IPS DF 6.9 (cell line): ENCODE results near the gene OR51G1.
"Not testable (repeated sequence)": the region's sequence is repeated elsewhere in the genome, so short reads cannot be mapped to it uniquely, and the experiment has no call there.

ENCODE experiments used
- DNase-seq: peaks from one replicate; pipeline ENCODE4 v3.0.0-alpha.2; 2013; ENCODE audit warnings: low read depth, low spot score
- H3K27ac ChIP-seq: one replicate; pipeline ENCODE4 v1.5.1; 2013; ENCODE audit warnings: low read length, control low read depth
- H3K27me3 ChIP-seq: 2 replicates; pipeline ENCODE4 v1.6.1; 2013; ENCODE audit warnings: mild to moderate bottlenecking, low read length; ENCODE audit not compliant: control insufficient read depth, insufficient read depth
- H3K36me3 ChIP-seq: 2 replicates; pipeline ENCODE4 v1.6.1; 2013; ENCODE audit warnings: low read length; ENCODE audit not compliant: control insufficient read depth, insufficient read depth
- H3K4me1 ChIP-seq: 2 replicates; pipeline ENCODE4 v1.6.1; 2013; ENCODE audit warnings: low read length; ENCODE audit not compliant: control insufficient read depth, insufficient read depth
- H3K4me3 ChIP-seq: 2 replicates; pipeline ENCODE4 v1.5.1; 2013; ENCODE audit warnings: mild to moderate bottlenecking, low read length
- H3K9me3 ChIP-seq: 2 replicates; pipeline ENCODE4 v1.6.1; 2013; ENCODE audit warnings: low read length, inconsistent platforms; ENCODE audit not compliant: control insufficient read depth, insufficient read depth
- WGBS: extraction: QIAGEN DNeasy Blood & Tissue Kit; methylation state at CpG from one replicate; pipeline ENCODE4 v1.1.7; 2013; ENCODE audit warnings: mixed read lengths, missing lambda C conversion rate; ENCODE audit not compliant: insufficient read length, insufficient coverage; 5-methylcytosine and 5-hydroxymethylcytosine counted together

The OR51G1 gene, protein sequence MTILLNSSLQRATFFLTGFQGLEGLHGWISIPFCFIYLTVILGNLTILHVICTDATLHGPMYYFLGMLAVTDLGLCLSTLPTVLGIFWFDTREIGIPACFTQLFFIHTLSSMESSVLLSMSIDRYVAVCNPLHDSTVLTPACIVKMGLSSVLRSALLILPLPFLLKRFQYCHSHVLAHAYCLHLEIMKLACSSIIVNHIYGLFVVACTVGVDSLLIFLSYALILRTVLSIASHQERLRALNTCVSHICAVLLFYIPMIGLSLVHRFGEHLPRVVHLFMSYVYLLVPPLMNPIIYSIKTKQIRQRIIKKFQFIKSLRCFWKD

DNA sequence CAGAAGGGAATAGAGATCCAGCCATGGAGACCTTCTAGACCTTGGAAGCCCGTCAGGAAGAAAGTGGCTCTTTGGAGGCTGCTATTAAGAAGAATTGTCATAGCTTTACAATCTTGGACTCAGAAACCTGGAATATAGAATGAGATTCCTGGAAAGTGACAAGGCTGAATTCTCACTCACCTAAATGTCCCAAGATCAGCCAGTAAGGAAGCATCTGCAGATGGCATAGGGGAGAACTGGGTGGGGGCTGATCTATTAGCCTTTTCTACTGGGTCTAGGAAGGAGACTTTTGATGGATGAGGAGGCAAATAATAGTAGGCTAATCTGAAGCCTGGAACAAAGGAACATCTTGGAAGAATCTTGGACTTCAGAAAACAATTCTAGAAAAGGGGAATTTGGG, at the start of gene OR51G1:
OR51G1 (minus strand) TSS at position 101 of the 400 bp plus-strand sequence; CDS start at position 101, 0 bp downstream.
- H3K4me3 ChIP-seq = no peak within 1 kb of the TSS
- no peaks in the 10 kb centered on the region for H3K27me3 ChIP-seq
- H3K9me3 ChIP-seq = no peaks in the 10 kb centered on the region
- WGBS = no CpG with 5 or more reads among the region's 1 CpG
- H3K4me1 ChIP-seq = no peaks in the 10 kb centered on the region
- H3K36me3 ChIP-seq = no peaks in the 10 kb centered on the region
- no peak within 1 kb of the TSS for H3K27ac ChIP-seq
- no peak for DNase-seq

DNA sequence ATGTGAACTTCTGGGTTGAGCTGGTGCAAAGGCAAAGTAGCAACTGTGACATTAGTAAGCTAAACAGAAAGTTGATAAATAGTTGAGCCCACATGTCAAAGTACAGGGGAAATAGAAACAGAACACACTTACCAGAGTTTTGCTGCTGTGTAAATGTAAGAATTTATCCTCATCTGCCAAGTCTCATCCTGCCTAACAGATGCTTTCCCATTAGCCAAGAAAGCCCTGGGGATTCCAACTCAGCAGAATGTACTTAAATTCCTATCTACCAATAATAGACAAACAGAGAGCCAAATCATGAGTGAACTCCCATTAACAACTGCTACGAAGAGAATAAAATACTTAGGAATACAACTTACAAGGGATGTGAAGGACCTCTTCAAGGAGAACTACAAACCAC, 38.7 kb upstream of the OR51G1 start:
- no CpG with 5 or more reads among the region's 1 CpG for WGBS
- no peak overlapping the region for H3K27ac ChIP-seq
- no peak overlapping the region for H3K4me3 ChIP-seq
- no peaks in the 10 kb centered on the region for H3K36me3 ChIP-seq
- DNase-seq = no peak
- H3K4me1 ChIP-seq = no peaks in the 10 kb centered on the region
- no peaks in the 10 kb centered on the region for H3K9me3 ChIP-seq
- no peaks in the 10 kb centered on the region for H3K27me3 ChIP-seq

DNA sequence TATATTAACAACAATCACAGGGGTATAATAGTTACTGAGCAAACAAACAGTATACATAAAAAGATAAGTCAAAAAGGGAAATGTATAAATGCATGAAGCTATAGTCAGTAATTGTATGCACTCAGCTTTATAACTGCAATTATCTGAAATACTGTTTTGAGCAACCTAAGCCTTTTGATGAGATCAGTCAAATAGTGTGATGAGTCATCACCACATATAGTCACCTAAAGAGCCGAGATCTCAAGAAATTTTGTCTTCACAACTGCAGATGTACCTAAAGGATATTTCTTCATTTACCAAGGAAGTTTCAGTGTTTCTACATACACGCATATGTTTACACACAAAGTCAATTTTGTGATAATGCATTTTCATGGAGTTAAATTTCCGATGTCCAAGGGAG, 36.7 kb upstream of the OR51G1 start:
- no peak overlapping the region for H3K27ac ChIP-seq
- no peak overlapping the region for H3K4me3 ChIP-seq
- no peaks in the 10 kb centered on the region for H3K36me3 ChIP-seq
- H3K27me3 ChIP-seq = no peaks in the 10 kb centered on the region
- H3K4me1 ChIP-seq = no peaks in the 10 kb centered on the region
- no peaks in the 10 kb centered on the region for H3K9me3 ChIP-seq
- DNase-seq = no peak
- WGBS = no CpG with 5 or more reads among the region's 3 CpGs

DNA sequence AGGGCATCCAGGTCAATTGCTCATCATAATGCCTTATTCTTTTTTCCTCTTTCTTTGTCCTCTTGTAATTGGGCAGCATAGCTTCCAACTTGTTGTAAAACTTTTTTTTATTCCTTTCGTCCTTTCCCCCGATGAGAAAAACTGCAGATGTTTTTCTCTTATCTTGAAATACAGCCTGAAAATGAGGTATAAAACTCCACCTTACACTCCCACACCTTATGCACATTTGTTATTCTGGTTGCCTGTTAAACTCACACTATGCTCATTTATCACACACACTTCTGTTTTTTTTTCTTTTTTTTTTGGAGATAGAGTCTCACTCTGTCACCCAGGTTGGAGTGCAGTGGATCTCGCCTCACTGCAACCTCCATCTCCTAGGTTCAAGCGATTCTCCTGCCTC, 33.3 kb upstream of the OR51G1 start:
- H3K4me1 ChIP-seq = no peaks in the 10 kb centered on the region
- no peak overlapping the region for H3K4me3 ChIP-seq
- no peaks in the 10 kb centered on the region for H3K36me3 ChIP-seq
- no peak overlapping the region for H3K27ac ChIP-seq
- H3K27me3 ChIP-seq = no peaks in the 10 kb centered on the region
- no CpG with 5 or more reads among the region's 4 CpGs for WGBS
- DNase-seq = no peak
- H3K9me3 ChIP-seq = no peaks in the 10 kb centered on the region

DNA sequence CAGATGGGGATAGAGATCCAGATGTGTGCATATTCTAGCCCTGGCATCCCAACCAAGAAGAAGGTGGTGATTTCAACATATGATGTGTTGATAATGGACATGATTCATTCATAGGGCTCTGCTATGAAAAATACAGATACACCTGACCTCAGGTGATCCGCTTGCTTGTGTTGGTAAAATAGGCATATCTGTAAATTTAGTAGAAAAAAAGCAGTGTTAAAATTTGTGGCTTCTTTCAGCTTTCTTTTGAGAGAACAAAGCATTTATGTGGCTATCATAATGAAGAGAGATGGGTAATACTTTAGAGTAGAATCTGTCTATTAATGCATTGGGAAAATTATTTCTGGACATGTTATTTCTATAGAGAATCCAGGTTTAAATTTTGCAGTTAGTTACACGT, 31.5 kb upstream of the OR51G1 start, which contains the start of gene OR51A2:
OR51A2 (minus strand) TSS at position 101 of the 400 bp plus-strand sequence; CDS start at position 101, 0 bp downstream.
- DNase-seq, H3K27me3 ChIP-seq, H3K4me1 ChIP-seq, H3K4me3 ChIP-seq, H3K9me3 ChIP-seq, H3K27ac ChIP-seq, H3K36me3 ChIP-seq: not testable (repeated sequence)
- no CpG with 5 or more reads among the region's 2 CpGs for WGBS

DNA sequence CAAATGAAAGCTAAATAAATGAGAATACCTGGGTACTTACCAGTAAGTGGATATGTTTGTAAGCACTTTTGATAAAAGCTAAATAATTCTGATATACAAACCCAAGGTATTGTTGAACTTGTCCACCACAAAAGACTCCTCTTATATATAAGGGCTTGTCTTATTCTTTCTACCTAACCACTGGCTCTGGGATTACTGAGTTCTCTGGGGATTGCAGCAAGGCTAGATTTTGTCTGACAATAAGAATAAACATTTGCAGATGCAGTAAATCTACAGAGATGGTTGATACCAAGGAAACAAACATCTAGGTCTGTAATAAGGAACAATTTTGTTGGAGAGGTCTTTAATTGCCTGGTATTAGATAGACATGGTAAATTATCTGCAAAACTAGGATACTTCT, 23.4 kb upstream of the OR51G1 start, which contains the start of gene OR51A4:
OR51A4 (minus strand) TSS at position 101 of the 400 bp plus-strand sequence. CDS start 505 bp downstream, outside the sequence.
- Histone ChIP-seq H3K4me1 (no peaks in the 10 kb centered on the region), H3K9me3 (no peaks in the 10 kb centered on the region), H3K27me3 (no peaks in the 10 kb centered on the region), H3K27ac (no peak within 1 kb of the TSS), H3K4me3 (no peak within 1 kb of the TSS), H3K36me3 (no peaks in the 10 kb centered on the region)
- no peak for DNase-seq

DNA sequence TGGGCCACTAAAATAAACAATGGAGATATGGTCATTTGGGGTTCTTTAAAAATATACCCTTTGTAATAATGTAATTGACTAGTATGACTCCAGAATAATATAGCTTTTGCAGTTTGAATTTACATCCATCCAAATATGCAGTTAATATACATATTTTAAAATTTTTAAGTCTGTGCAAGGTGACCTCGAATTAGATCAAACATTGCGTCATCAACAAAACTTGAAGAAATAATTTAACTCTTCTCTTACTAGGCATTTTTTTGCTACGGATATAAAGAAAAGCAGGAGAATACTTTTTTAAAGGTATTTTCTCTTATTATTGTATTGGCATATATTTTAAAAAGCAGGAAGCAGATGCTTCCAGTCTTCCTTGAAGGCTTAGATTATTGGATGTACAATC, 12.6 kb upstream of the OR51G1 start:
- no CpG with 5 or more reads among the region's 3 CpGs for WGBS
- Histone ChIP-seq H3K27me3 (no peaks in the 10 kb centered on the region), H3K9me3 (no peaks in the 10 kb centered on the region)

DNA sequence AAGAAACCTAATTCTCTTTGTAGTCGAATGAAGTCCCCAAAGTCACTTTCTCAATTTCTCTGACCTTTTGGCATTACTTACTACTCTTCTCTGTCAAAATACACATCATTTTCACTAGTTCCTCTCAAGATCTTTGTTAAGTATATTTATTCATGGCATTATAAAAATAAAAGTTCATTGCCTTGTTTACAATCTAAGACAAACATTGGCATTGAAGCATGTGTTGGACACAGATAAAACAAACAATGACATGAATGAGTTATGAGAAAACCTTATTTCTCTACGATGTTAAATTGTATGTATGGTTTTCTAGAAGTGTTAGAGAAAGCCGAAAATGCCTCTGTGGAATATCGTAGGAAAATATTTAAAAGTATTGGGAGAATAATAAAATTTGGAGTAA, 8.6 kb upstream of the OR51G1 start:
- no peaks in the 10 kb centered on the region for H3K4me1 ChIP-seq
- 100% methylated on average over 3 of the region's 4 CpGs for WGBS
- H3K4me3 ChIP-seq = no peak overlapping the region
- H3K27me3 ChIP-seq = no peaks in the 10 kb centered on the region
- H3K9me3 ChIP-seq = no peaks in the 10 kb centered on the region
- no peak for DNase-seq
- H3K36me3 ChIP-seq = no peaks in the 10 kb centered on the region
- no peak overlapping the region for H3K27ac ChIP-seq

More for the DNA sequence above, 12.6 kb upstream of the OR51G1 start:
- H3K27ac ChIP-seq = no peak overlapping the region
- H3K4me3 ChIP-seq = no peak overlapping the region
- no peaks in the 10 kb centered on the region for H3K4me1 ChIP-seq
- H3K36me3 ChIP-seq = no peaks in the 10 kb centered on the region
- DNase-seq = no peak

DNA sequence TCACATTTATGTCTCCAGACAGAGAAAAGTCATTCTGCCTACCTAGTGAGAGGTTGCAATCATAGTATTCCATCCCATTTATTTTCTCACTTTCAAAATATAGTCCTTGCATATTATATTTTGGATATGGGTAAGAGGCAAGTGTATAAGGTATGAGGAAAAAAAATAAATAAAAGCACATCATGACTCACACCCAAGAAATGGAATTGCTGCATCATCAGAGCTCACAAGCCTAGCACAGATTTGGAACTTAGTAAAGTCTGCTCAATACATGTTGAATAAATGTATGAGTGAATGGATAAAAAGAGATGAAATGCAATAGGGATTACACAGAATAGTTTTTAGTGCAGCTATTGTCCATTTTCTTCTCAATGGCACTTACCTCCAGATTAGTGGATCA, 2.5 kb upstream of the OR51G1 start:
- DNase-seq = no peak
- H3K27ac ChIP-seq = no peak overlapping the region
- H3K27me3 ChIP-seq = no peaks in the 10 kb centered on the region
- no peaks in the 10 kb centered on the region for H3K4me1 ChIP-seq
- no peak overlapping the region for H3K4me3 ChIP-seq
- H3K9me3 ChIP-seq = no peaks in the 10 kb centered on the region
- no peaks in the 10 kb centered on the region for H3K36me3 ChIP-seq

DNA sequence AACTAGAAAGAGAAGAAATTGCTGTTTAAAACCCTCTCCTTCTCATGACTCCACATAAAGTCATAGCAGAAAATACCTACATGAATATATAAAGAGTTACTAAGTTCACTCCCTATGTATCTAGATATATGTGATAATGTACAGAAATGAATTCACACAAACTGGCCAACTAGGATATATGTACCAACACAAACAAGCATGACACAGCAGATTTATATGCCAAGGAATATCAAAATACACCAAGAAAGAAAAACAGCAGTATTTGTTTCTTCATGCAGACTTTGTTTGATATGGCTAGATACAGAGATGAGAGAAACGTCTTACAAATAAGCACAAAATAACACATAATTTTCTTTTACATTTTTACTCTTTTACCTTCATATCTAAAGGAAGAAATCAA, 1.8 kb downstream of the OR51G1 start:
- Histone ChIP-seq H3K4me3 (no peak overlapping the region), H3K9me3 (no peaks in the 10 kb centered on the region), H3K36me3 (no peaks in the 10 kb centered on the region), H3K27me3 (no peaks in the 10 kb centered on the region), H3K4me1 (no peaks in the 10 kb centered on the region), H3K27ac (no peak overlapping the region)
- no CpG with 5 or more reads among the region's 1 CpG for WGBS
- no peak for DNase-seq

DNA sequence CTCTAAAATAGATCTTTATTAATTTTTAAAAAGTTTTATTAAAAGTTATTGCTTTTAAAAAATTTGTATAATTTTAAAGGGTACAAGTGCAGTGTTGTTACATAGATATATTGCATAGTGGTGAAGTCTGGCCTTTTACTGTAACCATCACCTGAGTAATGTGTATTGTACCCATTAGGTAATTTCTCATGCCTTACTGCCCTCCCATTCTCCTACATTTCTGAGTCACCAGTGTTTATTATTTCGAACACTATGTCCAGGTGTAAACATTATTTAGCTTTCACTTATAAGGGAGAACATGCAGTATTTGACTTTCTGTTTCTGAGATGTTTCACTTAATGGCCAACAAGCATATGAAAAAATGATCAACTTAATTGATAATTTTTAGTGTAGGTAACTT, 2.3 kb downstream of the OR51G1 start:
- DNase-seq = no peak
- no peaks in the 10 kb centered on the region for H3K36me3 ChIP-seq
- WGBS = no CpG with 5 or more reads among the region's 1 CpG

More for the DNA sequence above, 2.3 kb downstream of the OR51G1 start:
- Histone ChIP-seq H3K27ac (no peak overlapping the region), H3K4me3 (no peak overlapping the region), H3K9me3 (no peaks in the 10 kb centered on the region), H3K27me3 (no peaks in the 10 kb centered on the region), H3K4me1 (no peaks in the 10 kb centered on the region)
